ENCODE measurements around the gene VRK1. TPM values are rescaled to one million over a fixed set of nuclear protein-coding genes. Genes with fewer than 3 reads are reported as not detected.

Gene VRK1
- total RNA-seq, 1 experiment from 2014 or later: 26.5 TPM

DNA sequence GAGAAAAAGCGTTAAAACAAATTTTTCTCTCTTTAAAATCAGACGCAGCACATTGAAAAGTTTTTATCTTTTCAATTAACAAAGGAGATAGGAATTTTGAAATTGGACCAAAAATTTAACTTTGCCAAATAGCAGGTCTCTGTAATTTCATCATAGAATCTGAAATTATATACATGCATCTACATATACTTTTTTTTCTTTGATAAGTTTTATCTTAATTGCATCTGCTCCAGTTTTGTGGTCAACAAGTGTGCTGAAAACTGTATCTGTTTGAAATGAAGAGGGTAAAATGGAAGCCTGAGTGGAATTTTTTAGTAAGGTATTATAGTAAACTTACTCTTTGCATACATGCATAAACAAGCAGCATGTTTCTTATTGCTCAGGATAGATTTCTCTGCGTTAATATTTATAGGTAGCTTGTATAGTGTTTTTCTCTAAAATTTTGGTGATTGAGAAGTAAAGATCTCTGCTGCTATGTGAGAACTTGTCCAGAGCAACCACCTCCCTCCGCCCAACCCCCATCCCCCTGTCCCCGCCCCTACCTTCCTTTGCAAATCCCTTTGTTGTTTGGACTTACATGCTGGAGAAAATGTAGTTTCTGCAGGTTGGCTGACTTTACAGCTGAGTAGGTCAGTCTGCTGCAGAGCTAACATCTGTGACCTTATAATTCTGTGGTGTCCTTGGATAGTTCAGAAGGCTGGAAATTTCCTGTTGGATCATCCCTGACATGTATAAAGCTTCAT lies 64.6 kb downstream of the VRK1 start:
- Histone ChIP-seq H3K4me3 (ENCODE audit: low read depth in 2 of 2, low read length in 2 of 2) (no peak overlapping the region), H3K36me3 (ENCODE audit: control insufficient read depth, insufficient read depth, low read length) (no peaks in the 10 kb centered on the region; the same call in 1 of the 2 replicates), H3K4me1 (ENCODE audit: control insufficient read depth, insufficient read depth, low read length) (no peaks in the 10 kb centered on the region), H3K27me3 (ENCODE audit: control insufficient read depth, insufficient read depth, low read length) (no peaks in the 10 kb centered on the region), H3K9me3 (ENCODE audit: control insufficient read depth, insufficient read depth, low read depth, low read length) (no peaks in the 10 kb centered on the region), H3K27ac (ENCODE audit: low read length) (no peak overlapping the region)
- ChIA-PET CTCF (no interaction called here), POLR2A (no interaction called here)
- no peak for ATAC-seq
- in situ Hi-C loops (cut with HindIII; ENCODE audit: low pct_unique_long_range_greater_than_20kb, low sequenced_read_pairs) (no loop called here), intact Hi-C loops (cut with micrococcal nuclease; ENCODE audit: unreplicated experiment) (no loop called here)
- TF ChIP-seq TCF7L2 (IDR thresholded peaks at IDR 0.05; ENCODE audit: low read depth, low read length) (no peak), REST (IDR thresholded peaks at IDR 0.05; ENCODE audit: insufficient read depth in 1 of 2, low read depth in 2 of 2, low read length in 1 of 2) (no peak), SIN3A (IDR thresholded peaks at IDR 0.05; ENCODE audit: borderline replicate concordance, insufficient read depth, low read depth, low read length) (no peak), POLR2AphosphoS5 (IDR thresholded peaks at IDR 0.05; ENCODE audit: low read depth, low read length) (no peak)
- TF ChIP-seq, protein P1, sequence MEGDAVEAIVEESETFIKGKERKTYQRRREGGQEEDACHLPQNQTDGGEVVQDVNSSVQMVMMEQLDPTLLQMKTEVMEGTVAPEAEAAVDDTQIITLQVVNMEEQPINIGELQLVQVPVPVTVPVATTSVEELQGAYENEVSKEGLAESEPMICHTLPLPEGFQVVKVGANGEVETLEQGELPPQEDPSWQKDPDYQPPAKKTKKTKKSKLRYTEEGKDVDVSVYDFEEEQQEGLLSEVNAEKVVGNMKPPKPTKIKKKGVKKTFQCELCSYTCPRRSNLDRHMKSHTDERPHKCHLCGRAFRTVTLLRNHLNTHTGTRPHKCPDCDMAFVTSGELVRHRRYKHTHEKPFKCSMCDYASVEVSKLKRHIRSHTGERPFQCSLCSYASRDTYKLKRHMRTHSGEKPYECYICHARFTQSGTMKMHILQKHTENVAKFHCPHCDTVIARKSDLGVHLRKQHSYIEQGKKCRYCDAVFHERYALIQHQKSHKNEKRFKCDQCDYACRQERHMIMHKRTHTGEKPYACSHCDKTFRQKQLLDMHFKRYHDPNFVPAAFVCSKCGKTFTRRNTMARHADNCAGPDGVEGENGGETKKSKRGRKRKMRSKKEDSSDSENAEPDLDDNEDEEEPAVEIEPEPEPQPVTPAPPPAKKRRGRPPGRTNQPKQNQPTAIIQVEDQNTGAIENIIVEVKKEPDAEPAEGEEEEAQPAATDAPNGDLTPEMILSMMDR (IDR thresholded peaks at IDR 0.05): no peak
- DNase-seq (ENCODE audit: low read depth, low spot score): no peak
- no TSS peak for BruUV-seq (replicated peaks)

GRCh38 chr14:96863327-96863985 lies 66.3 kb downstream of the VRK1 start:
- in situ Hi-C loops (cut with HindIII; ENCODE audit: low pct_unique_long_range_greater_than_20kb, low sequenced_read_pairs): no loop called here
- DNase-seq (ENCODE audit: low read depth, low spot score) (no peak), ATAC-seq (no peak)
- intact Hi-C loops (cut with micrococcal nuclease; ENCODE audit: unreplicated experiment): no loop called here
- TF ChIP-seq TCF7L2 (IDR thresholded peaks at IDR 0.05; ENCODE audit: low read depth, low read length): no peak
- TF ChIP-seq, protein P1 (IDR thresholded peaks at IDR 0.05): no peak
- TF ChIP-seq POLR2AphosphoS5 (IDR thresholded peaks at IDR 0.05; ENCODE audit: low read depth, low read length): no peak
- TF ChIP-seq REST (IDR thresholded peaks at IDR 0.05; ENCODE audit: insufficient read depth in 1 of 2, low read depth in 2 of 2, low read length in 1 of 2): no peak
- TF ChIP-seq SIN3A (IDR thresholded peaks at IDR 0.05; ENCODE audit: borderline replicate concordance, insufficient read depth, low read depth, low read length): no peak
- H3K27me3 ChIP-seq (ENCODE audit: control insufficient read depth, insufficient read depth, low read length): no peaks in the 10 kb centered on the region
- BruUV-seq (replicated peaks): no TSS peak
- no peaks in the 10 kb centered on the region for H3K4me1 ChIP-seq (ENCODE audit: control insufficient read depth, insufficient read depth, low read length)
- ChIA-PET CTCF (no interaction called here), POLR2A (no interaction called here)
- no peaks in the 10 kb centered on the region for H3K9me3 ChIP-seq (ENCODE audit: control insufficient read depth, insufficient read depth, low read depth, low read length)
- no peaks in the 10 kb centered on the region; the same call in 1 of the 2 replicates for H3K36me3 ChIP-seq (ENCODE audit: control insufficient read depth, insufficient read depth, low read length)
- H3K27ac ChIP-seq (ENCODE audit: low read length): no peak overlapping the region
- no peak overlapping the region for H3K4me3 ChIP-seq (ENCODE audit: low read depth in 2 of 2, low read length in 2 of 2)

Measured in Panc1 (cell line).